ENCODE data around the gene EFEMP1.

Gene EFEMP1

GRCh38 chr2:55882954-55883353 is 40.6 kb downstream of the EFEMP1 start:
- no peak for DNase-seq
- Histone ChIP-seq H3K27me3 (ENCODE audit: insufficient read depth, low read length, poor library complexity) (no peaks in the 10 kb centered on the region), H3K79me2 (ENCODE audit: insufficient read depth, low read length) (no peaks in the 10 kb centered on the region), H3K36me3 (ENCODE audit: insufficient read depth, low read length) (no peaks in the 10 kb centered on the region), H2AFZ (ENCODE audit: low read depth, low read length) (no peak overlapping the region), H3K9ac (ENCODE audit: low read depth, low read length) (no peak overlapping the region), H3K4me1 (ENCODE audit: insufficient read depth, low read length) (no peaks in the 10 kb centered on the region), H3K4me3 (ENCODE audit: low read depth in 1 of 2, low read length in 2 of 2) (no peak overlapping the region), H3K27ac (ENCODE audit: low read length) (no peak overlapping the region), H3K4me2 (ENCODE audit: insufficient read depth, low read length) (no peak overlapping the region), H3K9me3 (ENCODE audit: insufficient read depth, low read length, severe bottlenecking) (no peaks in the 10 kb centered on the region), H4K20me1 (ENCODE audit: insufficient read depth, low read length) (no peaks in the 10 kb centered on the region)
- TF ChIP-seq, protein P1, sequence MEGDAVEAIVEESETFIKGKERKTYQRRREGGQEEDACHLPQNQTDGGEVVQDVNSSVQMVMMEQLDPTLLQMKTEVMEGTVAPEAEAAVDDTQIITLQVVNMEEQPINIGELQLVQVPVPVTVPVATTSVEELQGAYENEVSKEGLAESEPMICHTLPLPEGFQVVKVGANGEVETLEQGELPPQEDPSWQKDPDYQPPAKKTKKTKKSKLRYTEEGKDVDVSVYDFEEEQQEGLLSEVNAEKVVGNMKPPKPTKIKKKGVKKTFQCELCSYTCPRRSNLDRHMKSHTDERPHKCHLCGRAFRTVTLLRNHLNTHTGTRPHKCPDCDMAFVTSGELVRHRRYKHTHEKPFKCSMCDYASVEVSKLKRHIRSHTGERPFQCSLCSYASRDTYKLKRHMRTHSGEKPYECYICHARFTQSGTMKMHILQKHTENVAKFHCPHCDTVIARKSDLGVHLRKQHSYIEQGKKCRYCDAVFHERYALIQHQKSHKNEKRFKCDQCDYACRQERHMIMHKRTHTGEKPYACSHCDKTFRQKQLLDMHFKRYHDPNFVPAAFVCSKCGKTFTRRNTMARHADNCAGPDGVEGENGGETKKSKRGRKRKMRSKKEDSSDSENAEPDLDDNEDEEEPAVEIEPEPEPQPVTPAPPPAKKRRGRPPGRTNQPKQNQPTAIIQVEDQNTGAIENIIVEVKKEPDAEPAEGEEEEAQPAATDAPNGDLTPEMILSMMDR (IDR thresholded peaks at IDR 0.05; ENCODE audit: borderline replicate concordance, extremely low read depth, low read length, poor library complexity, severe bottlenecking), result no peak
- TF ChIP-seq EZH2 (IDR thresholded peaks at IDR 0.05; ENCODE audit: borderline replicate concordance, low read depth, low read length, severe bottlenecking), result no peak
- no peak for ATAC-seq (ENCODE audit: insufficient read depth, low read depth)

- Histone ChIP-seq H3K9me3 (ENCODE audit: insufficient read depth, low read length, severe bottlenecking) (no peaks in the 10 kb centered on the region), H3K9ac (ENCODE audit: low read depth, low read length) (no peak overlapping the region), H3K79me2 (ENCODE audit: insufficient read depth, low read length) (no peaks in the 10 kb centered on the region), H3K36me3 (ENCODE audit: insufficient read depth, low read length) (no peaks in the 10 kb centered on the region), H3K27ac (ENCODE audit: low read length) (no peak overlapping the region), H3K4me3 (ENCODE audit: low read depth in 1 of 2, low read length in 2 of 2) (no peak overlapping the region), H3K4me1 (ENCODE audit: insufficient read depth, low read length) (no peaks in the 10 kb centered on the region), H3K4me2 (ENCODE audit: insufficient read depth, low read length) (no peak overlapping the region), H3K27me3 (ENCODE audit: insufficient read depth, low read length, poor library complexity) (no peaks in the 10 kb centered on the region), H2AFZ (ENCODE audit: low read depth, low read length) (no peak overlapping the region), H4K20me1 (ENCODE audit: insufficient read depth, low read length) (no peaks in the 10 kb centered on the region)
- no peak for DNase-seq
- TF ChIP-seq, protein P1 (IDR thresholded peaks at IDR 0.05; ENCODE audit: borderline replicate concordance, extremely low read depth, low read length, poor library complexity, severe bottlenecking), result no peak
- TF ChIP-seq EZH2 (IDR thresholded peaks at IDR 0.05; ENCODE audit: borderline replicate concordance, low read depth, low read length, severe bottlenecking), result no peak
- no peak for ATAC-seq (ENCODE audit: insufficient read depth, low read depth)
Measured at GRCh38 chr2:55880416-55881143, 43.0 kb downstream of the EFEMP1 start.

GRCh38 chr2:55879976-55880375 is 43.6 kb downstream of the EFEMP1 start:
- Histone ChIP-seq H4K20me1 (ENCODE audit: insufficient read depth, low read length) (no peaks in the 10 kb centered on the region), H3K27ac (ENCODE audit: low read length) (no peak overlapping the region), H3K4me3 (ENCODE audit: low read depth in 1 of 2, low read length in 2 of 2) (no peak overlapping the region), H3K27me3 (ENCODE audit: insufficient read depth, low read length, poor library complexity) (no peaks in the 10 kb centered on the region), H3K9me3 (ENCODE audit: insufficient read depth, low read length, severe bottlenecking) (no peaks in the 10 kb centered on the region), H3K4me2 (ENCODE audit: insufficient read depth, low read length) (no peak overlapping the region), H3K79me2 (ENCODE audit: insufficient read depth, low read length) (no peaks in the 10 kb centered on the region), H3K9ac (ENCODE audit: low read depth, low read length) (no peak overlapping the region), H3K4me1 (ENCODE audit: insufficient read depth, low read length) (no peaks in the 10 kb centered on the region), H3K36me3 (ENCODE audit: insufficient read depth, low read length) (no peaks in the 10 kb centered on the region), H2AFZ (ENCODE audit: low read depth, low read length) (no peak overlapping the region)
- ATAC-seq (ENCODE audit: insufficient read depth, low read depth) (no peak), DNase-seq (no peak)
- TF ChIP-seq, protein P1 (IDR thresholded peaks at IDR 0.05; ENCODE audit: borderline replicate concordance, extremely low read depth, low read length, poor library complexity, severe bottlenecking), result no peak
- TF ChIP-seq EZH2 (IDR thresholded peaks at IDR 0.05; ENCODE audit: borderline replicate concordance, low read depth, low read length, severe bottlenecking), result no peak

Data from DND-41 (cell line).